Hepatocyte (in vitro differentiated cells): Measurements from ENCODE around the gene TNFSF9. TPM values are rescaled to one million over a fixed set of nuclear protein-coding genes. Genes with fewer than 3 reads are reported as not detected.

Experiments
- DNase-seq: peaks from one replicate; pipeline ENCODE4 v3.0.0-alpha.2; 2016; ENCODE audit warnings: low spot score
- H2AFZ ChIP-seq: fragments of 200-600 bp; sonication (generic); 2 replicates; pipeline ENCODE4 v1.6.0; 2016; ENCODE audit warnings: antibody characterized with exemption, mild to moderate bottlenecking
- H3K27ac ChIP-seq: fragments of 200-600 bp; sonication (generic); 2 replicates; pipeline ENCODE4 v1.5.1; 2016; ENCODE audit warnings: mild to moderate bottlenecking
- H3K27me3 ChIP-seq: fragments of 200-600 bp; sonication (generic); 2 replicates; pipeline ENCODE4 v1.6.1; 2016
- H3K36me3 ChIP-seq: fragments of 200-600 bp; sonication (generic); replicated peaks from 2 replicates; pipeline ENCODE4 v1.5.1; 2016; ENCODE audit warnings: low read depth; ENCODE audit not compliant: insufficient read depth
- H3K4me1 ChIP-seq: fragments of 200-600 bp; sonication (generic); 2 replicates; pipeline ENCODE4 v1.5.1; 2016; ENCODE audit warnings: mild to moderate bottlenecking, moderate library complexity; ENCODE audit not compliant: insufficient read depth
- H3K4me2 ChIP-seq: fragments of 200-600 bp; sonication (generic); 2 replicates; pipeline ENCODE4 v1.6.0; 2016
- H3K4me3 ChIP-seq: fragments of 200-600 bp; sonication (generic); 2 replicates; pipeline ENCODE4 v1.5.1; 2016; ENCODE audit warnings: mild to moderate bottlenecking
- H3K79me2 ChIP-seq: fragments of 200-600 bp; sonication (generic); 2 replicates; pipeline ENCODE4 v1.6.0; 2017; ENCODE audit warnings: mild to moderate bottlenecking
- H3K9me2 ChIP-seq: fragments of 200-600 bp; sonication (generic); replicated peaks from 2 replicates; pipeline ENCODE4 v1.6.0; 2017; ENCODE audit warnings: mild to moderate bottlenecking; ENCODE audit not compliant: insufficient read depth
- H3K9me3 ChIP-seq: fragments of 200-600 bp; sonication (generic); 2 replicates; pipeline ENCODE4 v1.5.1; 2016; ENCODE audit warnings: low read depth, mild to moderate bottlenecking
- H4K20me1 ChIP-seq: fragments of 200-600 bp; sonication (generic); 2 replicates; pipeline ENCODE4 v1.6.0; 2016; ENCODE audit warnings: mild to moderate bottlenecking; ENCODE audit not compliant: insufficient read depth, poor library complexity, severe bottlenecking
- EZH2 ChIP-seq: fragments of 200-600 bp; sonication (generic); IDR thresholded peaks from 2 replicates; pipeline ENCODE4 v1.6.1; 2016; ENCODE audit warnings: antibody characterized with exemption, mild to moderate bottlenecking, borderline replicate concordance
- EZH2phosphoT487 ChIP-seq: fragments of 200-600 bp; sonication (generic); IDR thresholded peaks from one replicate; pipeline ENCODE4 v1.6.1; 2018; ENCODE audit warnings: antibody characterized with exemption, mild to moderate bottlenecking, low read depth, moderate library complexity; ENCODE audit not compliant: unreplicated experiment, severe bottlenecking
- WGBS: methylation state at CpG from one replicate; pipeline ENCODE4 v1.1.6; 2016; ENCODE audit warnings: low lambda C conversion rate; ENCODE audit errors: missing lambda C conversion rate; 5-methylcytosine and 5-hydroxymethylcytosine counted together
- polyA plus RNA-seq: library from polyadenylated mRNA; unstranded; fragments of >200 nt; fragmentation: Nextera tagmentation; extraction: Ambion mirVana; gene quantifications from 2 replicates; pipeline ENCODE4 v1.2.1, GENCODE V29; 2016
- total RNA-seq: library from RNA; depleted of rRNA; stranded (reverse); fragments of >200 nt; gene quantifications from 2 replicates; pipeline ENCODE4 v1.2.3, GENCODE V29; 2014
- TF ChIP-seq, protein P1 (sequence below): fragments of 200-600 bp; sonication (generic); IDR thresholded peaks from 2 replicates; pipeline ENCODE4 v1.5.1; 2016; ENCODE audit warnings: antibody characterized with exemption, mild to moderate bottlenecking; ENCODE audit not compliant: poor library complexity

Gene TNFSF9
- total and polyA plus RNA-seq, 2 experiments from 2014 or later: 2.6 to 3.8 TPM

DNA sequence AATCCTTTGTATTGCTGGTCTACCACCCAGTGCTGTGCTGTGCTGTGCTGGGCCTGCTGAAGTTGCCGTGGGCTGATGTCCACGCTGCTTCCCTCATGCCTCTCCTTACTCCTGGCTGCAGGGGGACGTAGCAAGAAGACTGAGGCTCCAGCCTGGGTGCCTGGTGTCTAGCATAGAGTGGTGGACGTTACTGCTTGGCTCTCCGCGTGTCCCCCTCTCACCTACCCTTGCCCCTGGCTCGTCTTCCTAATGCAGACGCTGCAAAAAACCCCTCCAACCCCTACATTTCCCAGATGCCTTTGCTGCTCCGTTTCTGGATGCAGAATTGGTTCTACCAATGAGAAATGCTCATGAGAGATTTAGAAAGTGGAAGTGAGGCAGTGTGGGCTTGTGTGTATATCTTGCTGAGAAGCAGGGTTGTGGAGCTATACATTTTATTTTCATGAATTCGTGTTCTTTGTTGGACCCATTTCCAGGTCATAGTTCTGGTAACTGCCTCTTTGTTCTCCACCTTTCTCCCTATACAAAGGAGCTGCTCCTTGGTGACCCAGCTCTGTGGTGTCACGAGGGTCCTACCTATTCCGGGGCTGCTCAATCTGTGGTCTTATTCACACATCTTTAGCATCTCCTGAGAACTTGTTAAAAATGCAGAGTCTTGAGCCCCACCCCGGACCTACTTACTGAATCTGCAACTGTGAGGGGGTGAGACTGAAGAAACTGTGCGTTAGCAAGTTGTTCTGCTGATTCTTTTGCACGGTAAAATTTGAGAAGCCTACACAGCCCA, 41.4 kb upstream of the TNFSF9 start:
- no peaks in the 10 kb centered on the region for H3K79me2 ChIP-seq
- no peaks in the 10 kb centered on the region for H3K9me3 ChIP-seq
- no peak for DNase-seq
- H3K36me3 ChIP-seq: no peaks in the 10 kb centered on the region
- H3K4me3 ChIP-seq: no peak overlapping the region
- WGBS: 65% methylated on average over 15 of the region's 15 CpGs
- H3K9me2 ChIP-seq: no peaks in the 10 kb centered on the region
- H3K27me3 ChIP-seq: no peaks in the 10 kb centered on the region
- no peak overlapping the region for H3K4me2 ChIP-seq
- no peak overlapping the region for H2AFZ ChIP-seq
- TF ChIP-seq EZH2: no peak
- TF ChIP-seq EZH2phosphoT487: no peak
- TF ChIP-seq, protein P1, sequence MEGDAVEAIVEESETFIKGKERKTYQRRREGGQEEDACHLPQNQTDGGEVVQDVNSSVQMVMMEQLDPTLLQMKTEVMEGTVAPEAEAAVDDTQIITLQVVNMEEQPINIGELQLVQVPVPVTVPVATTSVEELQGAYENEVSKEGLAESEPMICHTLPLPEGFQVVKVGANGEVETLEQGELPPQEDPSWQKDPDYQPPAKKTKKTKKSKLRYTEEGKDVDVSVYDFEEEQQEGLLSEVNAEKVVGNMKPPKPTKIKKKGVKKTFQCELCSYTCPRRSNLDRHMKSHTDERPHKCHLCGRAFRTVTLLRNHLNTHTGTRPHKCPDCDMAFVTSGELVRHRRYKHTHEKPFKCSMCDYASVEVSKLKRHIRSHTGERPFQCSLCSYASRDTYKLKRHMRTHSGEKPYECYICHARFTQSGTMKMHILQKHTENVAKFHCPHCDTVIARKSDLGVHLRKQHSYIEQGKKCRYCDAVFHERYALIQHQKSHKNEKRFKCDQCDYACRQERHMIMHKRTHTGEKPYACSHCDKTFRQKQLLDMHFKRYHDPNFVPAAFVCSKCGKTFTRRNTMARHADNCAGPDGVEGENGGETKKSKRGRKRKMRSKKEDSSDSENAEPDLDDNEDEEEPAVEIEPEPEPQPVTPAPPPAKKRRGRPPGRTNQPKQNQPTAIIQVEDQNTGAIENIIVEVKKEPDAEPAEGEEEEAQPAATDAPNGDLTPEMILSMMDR: no peak
- H3K4me1 ChIP-seq: no peaks in the 10 kb centered on the region
- no peaks in the 10 kb centered on the region for H4K20me1 ChIP-seq
- no peak overlapping the region for H3K27ac ChIP-seq

DNA sequence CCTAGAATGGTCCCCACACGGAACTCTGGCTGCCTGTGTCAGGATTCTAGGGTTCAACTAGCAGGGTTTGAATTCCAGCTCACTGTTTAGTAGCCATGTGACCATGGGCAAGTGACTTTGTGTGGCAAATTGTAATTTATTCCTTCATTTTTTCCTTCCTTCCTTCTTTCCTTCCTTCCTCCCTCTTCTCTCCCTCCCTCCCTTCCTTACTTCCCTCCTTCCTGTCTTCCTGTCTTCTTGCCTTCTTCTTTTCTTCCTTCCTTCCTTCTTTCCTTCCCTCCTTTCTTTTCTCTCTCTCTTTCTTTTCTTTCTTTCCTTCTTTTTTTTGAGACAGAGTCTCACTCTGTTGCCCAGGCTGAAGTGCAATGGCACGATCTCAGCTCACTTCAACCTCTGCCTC, 40.7 kb upstream of the TNFSF9 start:
- TF ChIP-seq EZH2phosphoT487: no peak
- no peak for TF ChIP-seq EZH2
- TF ChIP-seq, protein P1: no peak
- H3K4me2 ChIP-seq: no peak overlapping the region
- H3K36me3 ChIP-seq: no peaks in the 10 kb centered on the region
- H3K79me2 ChIP-seq: no peaks in the 10 kb centered on the region
- H4K20me1 ChIP-seq: no peaks in the 10 kb centered on the region
- H3K27ac ChIP-seq: no peak overlapping the region
- H3K9me2 ChIP-seq: no peaks in the 10 kb centered on the region
- no peak overlapping the region for H2AFZ ChIP-seq
- no peaks in the 10 kb centered on the region for H3K9me3 ChIP-seq
- no peak for DNase-seq
- no peaks in the 10 kb centered on the region for H3K27me3 ChIP-seq
- H3K4me3 ChIP-seq: no peak overlapping the region
- H3K4me1 ChIP-seq: no peaks in the 10 kb centered on the region
- WGBS: 84% methylated on average over 2 of the region's 2 CpGs

DNA sequence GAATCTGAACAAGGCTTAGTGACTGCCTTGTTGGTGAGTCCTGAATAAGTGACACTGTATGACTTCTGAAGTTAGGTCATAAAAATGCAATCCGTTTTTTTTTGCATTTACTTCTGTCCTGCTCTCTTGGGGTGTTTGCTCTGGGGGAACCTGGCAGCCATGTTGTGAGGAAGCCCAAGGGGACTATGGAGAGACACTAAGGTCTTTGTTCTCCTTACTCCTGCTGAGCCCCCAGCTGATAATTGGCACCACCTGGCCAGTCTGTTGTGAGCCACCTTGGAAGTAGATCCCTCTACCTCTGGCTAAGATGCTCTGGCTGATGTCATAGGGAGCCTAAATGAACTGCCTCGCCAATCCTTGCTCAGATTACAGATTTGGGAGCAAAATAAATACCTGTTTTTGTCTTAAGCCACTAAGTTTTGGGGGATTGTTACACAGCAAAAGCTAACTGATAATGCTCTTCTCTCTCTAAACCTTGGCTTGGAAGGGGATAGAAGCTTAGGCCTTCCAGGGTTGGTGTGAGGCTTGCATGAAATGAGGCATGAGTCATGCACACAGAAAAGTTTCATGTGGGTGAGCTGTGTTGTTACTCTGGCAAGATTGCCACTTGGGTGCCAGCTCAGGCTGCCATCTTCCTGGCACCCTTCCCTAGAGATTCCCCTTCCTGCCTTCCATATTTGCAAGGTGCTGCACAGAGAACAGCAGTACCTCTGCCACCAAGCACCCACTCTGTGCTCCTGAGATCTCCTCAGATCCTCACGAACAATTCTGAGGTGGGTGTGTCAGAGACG, 38.8 kb upstream of the TNFSF9 start:
- no peak overlapping the region for H3K4me3 ChIP-seq
- 84% methylated on average over 4 of the region's 4 CpGs for WGBS

DNA sequence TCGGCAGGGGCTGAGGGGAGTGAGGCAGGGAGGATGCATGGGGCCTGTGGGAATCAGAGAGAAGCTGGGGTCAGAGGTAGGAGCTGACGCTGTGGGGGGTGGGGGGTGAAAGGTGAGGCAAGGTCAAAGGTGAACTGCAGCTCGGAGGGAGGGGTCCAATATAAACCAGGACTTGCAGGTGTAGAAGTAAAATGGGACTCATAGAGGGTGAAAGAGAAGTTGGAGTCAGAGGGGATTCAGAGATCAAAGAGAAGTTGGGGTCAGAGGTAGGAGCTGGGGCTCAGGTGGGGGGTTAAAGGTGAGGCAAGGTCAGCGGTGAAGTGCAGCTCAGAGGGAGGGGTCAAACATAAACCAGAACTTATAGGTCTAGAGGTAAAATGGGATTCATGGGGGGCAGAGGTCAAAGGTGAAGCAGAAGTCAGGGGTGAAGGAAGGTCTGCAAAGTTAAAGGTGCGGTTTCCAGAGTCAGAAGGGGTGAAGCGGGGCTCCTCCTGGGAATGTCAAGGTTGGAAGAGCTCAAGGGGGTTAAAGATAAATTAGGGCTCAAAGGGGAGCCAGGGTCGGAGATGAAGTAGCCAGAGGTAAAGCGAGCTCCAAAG, 36.3 kb upstream of the TNFSF9 start:
- no peak overlapping the region for H2AFZ ChIP-seq
- no peaks in the 10 kb centered on the region for H3K9me3 ChIP-seq
- no peaks in the 10 kb centered on the region for H4K20me1 ChIP-seq
- no peak overlapping the region for H3K27ac ChIP-seq
- no peaks in the 10 kb centered on the region for H3K27me3 ChIP-seq
- H3K4me3 ChIP-seq: no peak overlapping the region
- H3K4me2 ChIP-seq: no peak overlapping the region
- TF ChIP-seq EZH2: no peak
- TF ChIP-seq, protein P1: no peak
- no peak for TF ChIP-seq EZH2phosphoT487
- WGBS: 90% methylated on average over 7 of the region's 8 CpGs
- no peaks in the 10 kb centered on the region for H3K36me3 ChIP-seq
- H3K4me1 ChIP-seq: no peaks in the 10 kb centered on the region
- no peaks in the 10 kb centered on the region for H3K9me2 ChIP-seq
- no peaks in the 10 kb centered on the region for H3K79me2 ChIP-seq
- no peak for DNase-seq

More for the DNA sequence above, 38.8 kb upstream of the TNFSF9 start:
- Histone ChIP-seq H3K27me3 (no peaks in the 10 kb centered on the region), H4K20me1 (no peaks in the 10 kb centered on the region), H3K9me2 (no peaks in the 10 kb centered on the region), H3K79me2 (no peaks in the 10 kb centered on the region), H3K4me2 (no peak overlapping the region), H3K27ac (no peak overlapping the region), H2AFZ (no peak overlapping the region), H3K36me3 (no peaks in the 10 kb centered on the region), H3K9me3 (no peaks in the 10 kb centered on the region), H3K4me1 (no peaks in the 10 kb centered on the region)
- TF ChIP-seq EZH2: no peak
- DNase-seq: no peak
